Adrenal gland (tissue), 5 donors: ENCODE results near the gene SCARF1.

ENCODE experiments used
- CTCF ChIP-seq, 6 experiments: fragments of 450-650 bp in 4 of 6; fragments of 200-600 bp in 2 of 6; sonication (generic) in 1 of 6; IDR thresholded peaks; 1 replicate in 5 of 6; 2 replicates in 1 of 6; pipeline versions ENCODE4 v1.5.1 to v1.8.0; 2016 to 2021; ENCODE audit warnings: antibody characterized with exemption in 6 of 6, mild to moderate bottlenecking in 2 of 6, moderate library complexity in 1 of 6
- POLR2A ChIP-seq, 2 donors: fragments of 450-650 bp; IDR thresholded peaks; one replicate each; pipeline ENCODE4 v1.6.1; 2017; ENCODE audit warnings: antibody characterized with exemption in 2 of 2, mild to moderate bottlenecking in 2 of 2, moderate library complexity in 1 of 2
- donor health status: DM: no; HTN: no; CAD: no.

GRCh38 chr17:1605681-1606351 is 39.7 kb downstream of the SCARF1 start:
- no peak for TF ChIP-seq CTCF (IDR thresholded peaks at IDR 0.05)
- TF ChIP-seq POLR2A (IDR thresholded peaks at IDR 0.05) = no peak
